ENCODE results near the gene HSPB6.

DNA sequence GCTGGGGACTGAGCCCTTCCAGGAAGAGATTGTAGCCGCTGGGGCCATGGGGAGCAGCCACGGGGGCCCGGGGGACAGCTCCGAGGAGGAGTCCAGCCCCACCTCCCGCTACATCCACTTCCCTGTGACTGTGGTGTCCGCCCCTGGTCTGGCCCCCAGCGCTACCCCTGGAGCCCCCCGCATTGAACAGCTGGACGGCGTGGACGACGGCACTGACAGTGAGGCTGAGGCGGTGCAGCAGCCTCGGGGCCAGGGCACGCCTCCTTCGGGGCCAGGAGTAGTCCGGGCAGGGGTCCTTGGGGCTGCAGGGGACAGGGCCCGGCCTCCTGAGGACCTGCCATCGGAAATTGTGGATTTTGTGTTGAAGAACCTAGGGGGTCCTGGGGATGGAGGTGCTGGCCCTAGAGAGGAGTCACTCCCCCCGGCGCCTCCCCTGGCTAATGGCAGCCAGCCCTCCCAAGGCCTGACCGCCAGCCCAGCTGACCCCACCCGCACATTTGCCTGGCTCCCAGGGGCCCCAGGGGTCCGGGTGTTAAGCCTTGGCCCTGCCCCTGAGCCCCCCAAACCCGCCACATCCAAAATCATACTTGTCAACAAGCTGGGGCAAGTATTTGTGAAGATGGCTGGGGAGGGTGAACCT lies 24.2 kb downstream of the HSPB6 start:
- TF ChIP-seq, protein P1, sequence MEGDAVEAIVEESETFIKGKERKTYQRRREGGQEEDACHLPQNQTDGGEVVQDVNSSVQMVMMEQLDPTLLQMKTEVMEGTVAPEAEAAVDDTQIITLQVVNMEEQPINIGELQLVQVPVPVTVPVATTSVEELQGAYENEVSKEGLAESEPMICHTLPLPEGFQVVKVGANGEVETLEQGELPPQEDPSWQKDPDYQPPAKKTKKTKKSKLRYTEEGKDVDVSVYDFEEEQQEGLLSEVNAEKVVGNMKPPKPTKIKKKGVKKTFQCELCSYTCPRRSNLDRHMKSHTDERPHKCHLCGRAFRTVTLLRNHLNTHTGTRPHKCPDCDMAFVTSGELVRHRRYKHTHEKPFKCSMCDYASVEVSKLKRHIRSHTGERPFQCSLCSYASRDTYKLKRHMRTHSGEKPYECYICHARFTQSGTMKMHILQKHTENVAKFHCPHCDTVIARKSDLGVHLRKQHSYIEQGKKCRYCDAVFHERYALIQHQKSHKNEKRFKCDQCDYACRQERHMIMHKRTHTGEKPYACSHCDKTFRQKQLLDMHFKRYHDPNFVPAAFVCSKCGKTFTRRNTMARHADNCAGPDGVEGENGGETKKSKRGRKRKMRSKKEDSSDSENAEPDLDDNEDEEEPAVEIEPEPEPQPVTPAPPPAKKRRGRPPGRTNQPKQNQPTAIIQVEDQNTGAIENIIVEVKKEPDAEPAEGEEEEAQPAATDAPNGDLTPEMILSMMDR (IDR thresholded peaks at IDR 0.05; ENCODE audit: insufficient read depth, low read depth, low read length), result no peak
- no peak for TF ChIP-seq EZH2 (IDR thresholded peaks at IDR 0.05; ENCODE audit: insufficient read depth, low read length)

All from astrocyte (in vitro differentiated cells and primary cell).